ENCODE results near the gene MTMR3.

GRCh38 chr22:30041475-30041874 is 158.5 kb downstream of the MTMR3 start:
- TF ChIP-seq, protein P1, sequence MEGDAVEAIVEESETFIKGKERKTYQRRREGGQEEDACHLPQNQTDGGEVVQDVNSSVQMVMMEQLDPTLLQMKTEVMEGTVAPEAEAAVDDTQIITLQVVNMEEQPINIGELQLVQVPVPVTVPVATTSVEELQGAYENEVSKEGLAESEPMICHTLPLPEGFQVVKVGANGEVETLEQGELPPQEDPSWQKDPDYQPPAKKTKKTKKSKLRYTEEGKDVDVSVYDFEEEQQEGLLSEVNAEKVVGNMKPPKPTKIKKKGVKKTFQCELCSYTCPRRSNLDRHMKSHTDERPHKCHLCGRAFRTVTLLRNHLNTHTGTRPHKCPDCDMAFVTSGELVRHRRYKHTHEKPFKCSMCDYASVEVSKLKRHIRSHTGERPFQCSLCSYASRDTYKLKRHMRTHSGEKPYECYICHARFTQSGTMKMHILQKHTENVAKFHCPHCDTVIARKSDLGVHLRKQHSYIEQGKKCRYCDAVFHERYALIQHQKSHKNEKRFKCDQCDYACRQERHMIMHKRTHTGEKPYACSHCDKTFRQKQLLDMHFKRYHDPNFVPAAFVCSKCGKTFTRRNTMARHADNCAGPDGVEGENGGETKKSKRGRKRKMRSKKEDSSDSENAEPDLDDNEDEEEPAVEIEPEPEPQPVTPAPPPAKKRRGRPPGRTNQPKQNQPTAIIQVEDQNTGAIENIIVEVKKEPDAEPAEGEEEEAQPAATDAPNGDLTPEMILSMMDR (IDR thresholded peaks at IDR 0.05; ENCODE audit: insufficient read depth, low read depth, low read length): no peak
- no peak for TF ChIP-seq EZH2 (IDR thresholded peaks at IDR 0.05; ENCODE audit: insufficient read depth, low read length)
